Fibroblast of upper back skin (primary cell): ENCODE data around the gene COLEC11.
A peak's percentile ranks its signal among the peaks of the same experiment; 100 is the strongest.

Experiments used
- DNase-seq: peaks from one replicate; pipeline ENCODE4 v3.0.0-alpha.2; 2013

Gene COLEC11

GRCh38 chr2:3585261-3586109 is 9.4 kb upstream of the COLEC11 start:
- DNase-seq, result peak; percentile 46

- DNase-seq, result no peak
Observed at GRCh38 chr2:3586220-3586619, 8.7 kb upstream of the COLEC11 start.

GRCh38 chr2:3587021-3587420 is 7.9 kb upstream of the COLEC11 start:
- no peak for DNase-seq

- DNase-seq, result no peak
Observed at GRCh38 chr2:3587432-3587831, 7.5 kb upstream of the COLEC11 start.

- DNase-seq, result no peak
Observed at GRCh38 chr2:3588084-3588483, 6.8 kb upstream of the COLEC11 start.

GRCh38 chr2:3589086-3589485 is 5.8 kb upstream of the COLEC11 start:
- DNase-seq, result no peak

GRCh38 chr2:3595404-3595803 is 492 bp downstream of the COLEC11 start:
- no peak for DNase-seq

- no peak for DNase-seq
Observed at GRCh38 chr2:3595985-3596384, 1.1 kb downstream of the COLEC11 start.

GRCh38 chr2:3596901-3597417 is 2.0 kb downstream of the COLEC11 start:
- DNase-seq, result no peak

GRCh38 chr2:3597567-3597966 is 2.7 kb downstream of the COLEC11 start:
- DNase-seq, result no peak

- no peak for DNase-seq
Observed at GRCh38 chr2:3598197-3598910, 3.4 kb downstream of the COLEC11 start.

- no peak for DNase-seq
Observed at GRCh38 chr2:3598912-3599854, 4.3 kb downstream of the COLEC11 start.

- no peak for DNase-seq
Observed at GRCh38 chr2:3600256-3600855, 5.4 kb downstream of the COLEC11 start.

GRCh38 chr2:3601561-3602271 is 6.8 kb downstream of the COLEC11 start:
- DNase-seq, result no peak

GRCh38 chr2:3602553-3603339 is 7.8 kb downstream of the COLEC11 start:
- DNase-seq, result no peak

- no peak for DNase-seq
Observed at GRCh38 chr2:3603536-3604206, 8.8 kb downstream of the COLEC11 start.

- no peak for DNase-seq
Observed at GRCh38 chr2:3604207-3604877, 9.4 kb downstream of the COLEC11 start.

- no peak for DNase-seq
Observed at GRCh38 chr2:3604991-3605961, 10.4 kb downstream of the COLEC11 start.

GRCh38 chr2:3606028-3606369 is 11.1 kb downstream of the COLEC11 start:
- DNase-seq, result no peak
